ENCODE results near the gene CFAP251. TPM values are rescaled to one million over a fixed set of nuclear protein-coding genes. Genes with fewer than 3 reads are reported as not detected.
"Not testable (repeated sequence)": the region's sequence is repeated elsewhere in the genome, so short reads cannot be mapped to it uniquely, and the experiment has no call there.

Gene CFAP251
- total RNA-seq, 1 donor, result 1.1 TPM

DNA sequence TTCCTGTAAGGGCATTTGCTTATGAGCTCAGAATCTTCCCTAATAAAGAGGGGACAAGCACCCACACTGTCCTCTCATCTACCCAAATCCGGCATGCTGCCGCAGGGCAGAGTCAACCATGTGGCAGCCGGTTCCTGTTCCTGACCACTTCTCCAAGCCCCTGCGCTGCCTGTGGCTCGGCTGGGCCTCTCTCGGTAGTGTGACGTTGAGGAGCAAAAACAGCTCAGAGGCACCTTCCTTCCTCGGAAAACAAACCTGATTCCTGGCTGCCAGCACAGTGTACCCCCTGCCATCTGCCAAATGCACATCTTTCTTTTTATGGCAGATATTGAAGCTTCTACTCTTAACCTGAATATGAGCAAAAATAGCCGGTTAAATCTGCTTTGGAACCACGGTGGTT lies 50.5 kb downstream of the CFAP251 start:
- peak in 2 of 3 donors; percentile 60 to 82 for DNase-seq (ENCODE audit: low read depth in 2 of 3, low spot score in 2 of 3)

DNA sequence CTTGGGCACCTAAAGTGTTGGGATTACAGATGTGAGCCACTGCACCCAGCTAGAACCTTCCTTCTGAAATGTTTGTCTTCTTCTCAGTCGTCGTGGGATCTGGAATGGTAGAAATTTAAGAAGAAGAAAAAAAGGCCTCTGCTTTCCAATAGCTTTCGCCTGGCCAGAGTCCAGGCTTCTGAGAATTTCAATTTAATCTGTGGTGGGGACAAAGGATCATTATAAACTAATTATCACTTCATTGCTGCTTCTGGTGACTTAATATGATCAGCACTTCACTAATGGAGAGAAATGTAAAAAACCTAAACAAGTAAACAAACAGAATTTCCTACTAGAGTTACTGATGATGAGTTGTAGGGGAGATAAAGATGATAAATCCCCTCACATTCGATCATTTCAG lies 51.3 kb downstream of the CFAP251 start:
- no peak for DNase-seq (ENCODE audit: low read depth in 2 of 3, low spot score in 2 of 3)

GRCh38 chr12:121970581-121971300 lies 52.3 kb downstream of the CFAP251 start:
- DNase-seq (ENCODE audit: low read depth in 2 of 3, low spot score in 2 of 3), result no peak

DNA sequence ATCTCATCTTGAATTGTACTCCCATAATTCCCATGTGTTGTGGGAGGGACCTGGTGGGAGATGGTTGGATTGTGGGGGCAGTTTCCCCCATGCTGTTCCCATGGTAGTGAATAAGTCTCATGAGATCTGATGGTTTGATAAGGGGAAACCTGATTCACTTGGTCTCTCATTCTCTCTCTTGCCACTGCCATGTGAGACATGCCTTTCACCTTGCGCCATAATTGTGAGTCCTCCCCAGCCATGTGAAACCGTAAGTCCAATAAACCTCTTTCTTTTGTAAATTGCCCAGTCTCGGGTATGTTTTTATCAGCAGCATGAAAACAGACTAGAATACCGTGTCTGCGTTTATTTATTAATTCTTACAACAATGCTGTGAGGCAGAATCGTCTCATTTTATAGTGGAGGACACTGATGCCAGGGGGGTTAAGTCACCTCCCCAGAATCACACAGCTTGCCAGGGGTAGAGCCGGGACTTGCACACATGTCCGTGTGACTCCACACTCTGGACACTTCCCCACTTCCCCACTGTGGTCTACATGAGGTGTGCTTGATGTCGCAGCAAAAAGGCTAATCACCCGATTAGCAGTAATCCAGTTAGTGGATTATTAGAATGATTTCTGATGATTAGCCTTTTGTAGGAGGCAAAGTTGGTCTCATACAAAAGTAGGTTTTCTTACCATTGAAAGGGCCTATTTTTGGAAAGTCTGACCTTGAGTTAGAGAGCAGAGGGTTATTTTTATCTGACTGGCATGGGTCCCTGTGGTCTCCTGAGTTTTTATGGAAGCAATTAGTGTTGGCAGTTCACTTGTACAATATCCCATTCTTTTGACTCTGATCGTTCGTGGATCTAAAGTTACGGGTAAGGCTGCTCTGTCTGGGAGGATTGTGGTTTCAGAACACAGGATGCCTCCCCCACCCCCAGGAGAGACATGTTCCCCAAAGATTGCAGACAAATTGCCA lies 55.9 kb downstream of the CFAP251 start:
- no peak for DNase-seq (ENCODE audit: low read depth in 2 of 3, low spot score in 2 of 3)

GRCh38 chr12:121975021-121975420 lies 56.6 kb downstream of the CFAP251 start:
- no peak for DNase-seq (ENCODE audit: low read depth in 2 of 3, low spot score in 2 of 3)

DNA sequence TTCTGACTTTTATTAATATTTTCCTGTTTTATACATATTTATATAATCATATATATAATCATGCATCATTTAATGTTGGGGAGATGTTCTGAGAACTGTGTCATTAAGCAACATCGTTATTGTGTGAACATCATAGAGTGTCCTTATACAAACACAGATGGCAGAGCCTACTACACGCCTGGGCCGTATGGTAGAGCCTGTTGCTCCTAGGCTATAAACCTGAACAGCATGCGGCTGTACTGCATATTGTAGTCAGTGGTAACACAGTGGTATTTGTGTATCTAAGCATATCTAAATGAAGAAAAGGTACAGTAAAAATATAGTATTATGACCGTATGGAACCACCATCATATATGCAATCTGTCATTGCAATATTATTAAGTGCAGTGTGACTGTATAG lies 58.6 kb downstream of the CFAP251 start:
- DNase-seq (ENCODE audit: low read depth in 2 of 3, low spot score in 2 of 3), result no peak

DNA sequence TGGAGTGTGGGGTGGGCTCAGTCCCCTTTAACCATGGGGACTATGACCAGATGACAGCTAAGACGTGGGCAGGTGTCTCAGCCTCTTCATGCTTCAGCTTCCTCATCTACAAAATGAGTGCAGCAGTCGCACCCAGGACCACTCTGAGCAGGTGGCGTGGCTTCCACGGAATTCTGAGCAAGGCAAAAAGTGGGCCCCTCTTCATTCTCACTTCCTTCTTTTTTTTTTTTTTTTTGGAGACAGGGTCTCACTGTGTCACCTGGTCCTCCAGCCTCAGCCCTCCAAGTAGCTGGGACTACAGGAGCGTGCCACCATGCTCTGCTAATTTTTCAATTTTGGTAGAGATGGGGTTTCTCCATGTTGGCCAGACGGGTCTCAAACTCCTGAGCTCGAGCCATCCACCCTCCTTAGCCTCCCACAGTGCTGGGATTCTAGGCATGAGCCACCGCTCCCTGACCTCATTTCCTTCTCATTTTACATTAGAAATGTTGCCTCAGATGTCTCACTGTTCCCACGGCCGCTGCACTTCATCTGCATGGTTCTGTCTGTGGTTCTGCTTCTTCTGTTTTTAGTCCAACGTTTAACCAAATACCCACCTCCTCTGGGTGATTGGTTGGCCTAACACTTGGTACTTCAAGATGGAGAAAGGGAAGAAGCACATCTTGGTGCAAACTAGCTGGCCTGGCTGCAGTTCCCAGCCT lies 61.9 kb downstream of the CFAP251 start:
- peak in 2 of 3 donors; percentile 39 to 61 for DNase-seq (ENCODE audit: low read depth in 2 of 3, low spot score in 2 of 3)

DNA sequence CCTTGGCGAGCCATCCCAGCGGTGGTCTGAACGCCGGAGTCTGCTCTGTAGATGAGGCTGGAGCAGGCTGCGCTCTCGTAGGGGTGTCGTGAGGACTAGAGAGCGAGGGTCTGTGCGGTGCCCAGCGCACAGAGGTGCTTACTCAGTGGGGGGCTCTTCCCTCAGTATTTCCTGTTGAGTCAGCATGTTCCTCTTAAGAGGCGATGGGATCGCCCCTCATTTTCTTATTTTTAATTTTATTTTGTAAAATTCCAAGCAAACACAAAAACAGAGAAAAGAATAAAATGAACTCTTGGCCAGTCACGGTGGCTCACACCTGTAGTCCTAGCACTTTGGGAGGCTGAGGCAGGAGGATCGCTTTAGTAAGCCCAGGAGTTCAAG lies 62.5 kb downstream of the CFAP251 start:
- no peak for DNase-seq (ENCODE audit: low read depth in 2 of 3, low spot score in 2 of 3)

DNA sequence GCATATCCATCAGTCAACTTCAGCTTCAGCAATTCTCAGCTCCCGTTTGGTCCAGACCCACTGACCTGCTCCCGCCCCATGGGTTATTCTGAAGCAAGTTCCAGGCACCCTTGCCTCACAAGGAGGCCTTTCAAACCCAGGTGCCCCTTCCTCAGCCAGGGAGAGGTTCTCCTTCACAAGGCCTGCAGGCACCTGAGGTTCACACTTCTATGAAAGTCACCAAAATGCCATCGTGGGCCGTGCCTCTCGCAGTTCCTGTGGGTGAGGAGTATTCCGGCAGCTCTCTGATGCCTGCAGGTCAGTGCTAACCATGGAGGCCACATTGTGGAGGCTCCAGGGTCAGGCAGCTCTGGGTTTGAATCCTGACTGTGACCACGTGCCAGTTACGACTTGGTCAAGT lies 63.1 kb downstream of the CFAP251 start:
- DNase-seq (ENCODE audit: low read depth in 2 of 3, low spot score in 2 of 3), result no peak

GRCh38 chr12:121982950-121983349 lies 64.6 kb downstream of the CFAP251 start:
- no peak for DNase-seq (ENCODE audit: low read depth in 2 of 3, low spot score in 2 of 3)

DNA sequence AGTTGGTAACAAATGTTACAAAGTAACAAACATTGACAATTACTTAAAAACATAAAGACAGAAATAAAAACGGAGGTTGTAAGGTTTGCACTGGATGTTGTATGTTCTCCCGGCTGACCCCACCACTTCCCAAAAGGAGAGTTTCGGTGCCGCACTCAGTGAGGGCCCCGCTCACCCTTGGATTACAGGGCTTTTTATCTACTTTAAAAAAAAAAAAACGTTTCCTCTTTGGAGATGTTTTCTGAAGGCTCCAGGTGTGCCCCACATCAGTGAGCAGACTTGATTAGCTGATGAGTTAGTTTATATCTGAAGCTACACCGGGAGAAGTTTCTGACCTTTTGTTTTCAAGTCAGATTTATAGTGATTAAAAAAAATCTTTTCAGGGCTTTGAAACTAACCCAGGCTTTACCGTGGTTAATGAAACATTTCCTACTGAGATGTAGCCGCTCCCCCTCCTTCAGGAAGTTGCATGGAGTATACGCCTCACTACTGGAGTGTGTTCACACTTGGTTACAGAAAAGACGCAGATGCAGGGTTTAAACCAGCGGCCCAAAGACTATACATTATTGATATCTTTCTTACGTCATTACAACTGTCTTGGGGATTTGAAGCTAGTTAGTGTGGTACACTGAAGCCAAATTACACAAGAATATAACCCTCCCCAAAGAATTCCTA lies 65.3 kb downstream of the CFAP251 start:
- DNase-seq (ENCODE audit: low read depth in 2 of 3, low spot score in 2 of 3), result peak in 2 of 3 donors; percentile 26 to 35

DNA sequence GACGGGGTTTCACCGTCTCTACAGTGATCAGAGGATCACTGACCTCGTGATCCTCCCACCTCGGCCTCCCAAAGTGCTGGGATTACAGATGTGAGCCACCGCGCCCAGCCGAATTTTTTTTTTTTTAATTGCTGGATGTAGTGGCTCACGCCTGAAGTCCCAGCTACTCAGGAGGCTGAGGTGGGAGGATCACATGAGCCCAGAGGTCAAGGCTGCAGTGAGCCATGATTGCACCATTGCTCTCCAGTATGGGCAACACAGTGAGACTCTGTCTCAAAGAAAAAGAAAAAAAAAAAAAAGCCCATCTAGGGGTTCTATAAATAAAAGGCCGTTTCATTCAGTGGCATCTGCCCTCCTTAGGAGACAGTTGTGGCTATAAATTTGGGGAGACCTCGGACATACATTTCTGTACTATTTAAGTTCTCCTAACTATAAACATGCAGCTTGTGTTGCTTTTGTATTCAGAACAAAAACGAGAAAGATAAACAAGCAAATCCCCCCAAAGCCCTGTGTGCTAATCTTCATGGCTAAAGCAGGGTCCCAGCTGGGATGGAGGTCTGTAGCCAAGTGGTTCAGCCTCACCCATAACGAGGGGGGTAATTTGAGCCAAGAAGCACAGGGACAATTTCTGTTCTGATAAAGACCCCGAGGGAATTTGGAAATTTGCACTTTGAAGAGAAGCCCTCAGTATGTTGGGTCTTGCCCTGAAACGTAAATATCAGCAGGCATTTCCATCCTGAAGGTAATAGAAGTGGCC lies 68.3 kb downstream of the CFAP251 start:
- no peak for DNase-seq (ENCODE audit: low read depth in 2 of 3, low spot score in 2 of 3)

DNA sequence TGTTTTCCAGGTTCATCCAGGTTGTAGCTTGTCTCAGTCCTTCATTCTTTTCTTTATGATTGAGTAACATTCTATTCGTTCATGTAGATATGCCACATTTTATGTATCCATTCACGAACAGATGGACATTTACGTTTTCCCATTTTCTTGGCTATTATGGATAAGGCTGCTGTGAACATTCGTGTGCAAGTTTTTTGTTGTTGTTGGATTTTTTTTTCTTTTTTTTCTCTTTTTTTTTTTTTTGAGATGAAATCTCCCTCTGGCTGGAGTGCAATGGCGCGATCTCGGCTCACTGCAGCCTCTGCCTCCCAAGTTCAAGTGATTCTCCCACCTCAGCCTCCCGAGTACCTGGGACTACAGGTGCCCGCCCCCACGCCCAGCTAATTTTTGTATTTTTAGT lies 70.1 kb downstream of the CFAP251 start:
- DNase-seq (ENCODE audit: low read depth in 2 of 3, low spot score in 2 of 3), result not testable (repeated sequence)

- DNase-seq (ENCODE audit: low read depth in 2 of 3, low spot score in 2 of 3), result no peak
These were observed 71.1 kb downstream of the CFAP251 start for GRCh38 chr12:121989276-121990113.

GRCh38 chr12:121990114-121990647 lies 71.8 kb downstream of the CFAP251 start:
- DNase-seq (ENCODE audit: low read depth in 2 of 3, low spot score in 2 of 3), result no peak

DNA sequence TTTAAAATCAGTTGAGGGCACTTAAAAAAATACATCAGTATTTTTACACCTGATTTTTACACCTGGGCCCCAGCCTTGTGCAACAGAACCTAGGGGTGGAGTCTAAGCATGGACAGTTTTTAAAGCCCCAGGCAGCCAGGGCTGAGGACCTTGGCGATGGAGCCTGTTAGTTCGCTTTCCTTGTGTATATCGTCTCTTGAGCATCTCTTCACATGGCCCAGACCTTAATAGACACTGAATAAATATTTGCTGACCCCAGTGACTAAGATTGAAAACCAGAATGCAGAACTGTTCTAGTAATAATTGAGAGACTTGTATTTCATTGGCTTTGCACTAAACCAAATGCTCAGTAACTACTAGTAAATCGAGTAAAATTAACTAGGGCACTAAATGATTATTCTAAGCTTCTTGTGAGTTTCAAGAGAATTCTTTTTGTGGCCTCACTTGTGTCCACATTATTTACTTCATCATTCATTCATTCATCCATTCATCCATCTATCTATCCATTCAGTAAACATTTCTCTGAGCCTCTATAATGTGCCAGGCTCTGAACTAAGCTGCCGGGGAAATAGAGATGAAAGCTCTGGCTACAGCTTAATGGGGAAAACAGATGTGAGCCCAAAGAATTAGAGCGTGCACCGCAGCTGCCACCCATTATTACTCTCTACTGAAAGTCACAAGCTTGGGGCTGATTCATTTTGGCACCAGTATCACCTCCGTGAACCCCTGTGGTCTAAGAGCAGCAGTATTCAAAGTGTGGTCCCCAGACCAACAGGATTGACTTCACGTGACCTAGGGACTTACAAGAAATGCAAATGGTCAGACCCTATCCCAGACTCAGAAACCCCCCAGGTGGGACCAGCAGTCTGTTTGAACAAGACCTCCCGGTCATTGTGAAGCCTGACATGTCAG lies 72.6 kb downstream of the CFAP251 start:
- DNase-seq (ENCODE audit: low read depth in 2 of 3, low spot score in 2 of 3), result no peak

DNA sequence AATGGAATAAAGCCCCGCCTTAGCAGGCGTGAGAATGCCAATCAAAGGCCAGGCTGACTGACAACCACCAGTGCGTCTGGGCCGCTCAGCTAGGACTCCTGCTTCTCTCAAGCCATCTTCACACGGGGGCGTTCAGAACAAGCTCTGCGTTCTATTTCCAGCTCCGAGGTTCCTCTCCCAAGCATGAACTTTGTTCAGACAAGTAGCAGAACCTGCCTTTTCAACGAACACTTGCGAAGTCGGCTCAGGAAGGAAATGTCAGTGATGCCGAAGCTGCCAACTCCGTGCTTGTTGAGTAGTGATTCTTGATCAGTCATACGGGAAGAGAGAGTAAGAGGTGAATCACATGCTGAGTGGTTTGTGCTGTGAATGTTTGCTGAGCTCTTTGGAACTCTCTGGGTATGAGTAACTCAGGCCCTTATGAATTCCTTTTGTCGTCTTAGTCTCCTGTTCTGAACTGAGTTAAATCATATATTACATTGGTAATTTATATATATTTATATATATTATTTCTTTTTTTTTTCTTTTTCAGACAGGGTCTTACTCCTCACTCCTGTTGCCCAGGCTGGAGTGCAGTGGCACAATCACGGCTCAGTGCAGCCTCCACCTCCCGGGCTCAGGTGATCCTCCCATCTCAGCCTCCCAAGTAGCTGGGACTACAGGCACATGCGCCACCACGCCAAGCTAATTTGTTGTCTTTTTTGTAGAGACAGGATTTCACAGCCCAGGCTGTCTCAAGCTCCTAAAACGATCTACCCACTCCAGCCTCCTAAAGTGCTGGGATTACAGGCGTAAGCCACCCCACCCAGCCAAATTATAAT lies 73.9 kb downstream of the CFAP251 start:
- peak in 2 of 3 donors; percentile 86 to 93 for DNase-seq (ENCODE audit: low read depth in 2 of 3, low spot score in 2 of 3)
